ENCODE data around the gene EEF1G.
A peak's percentile ranks its signal among the peaks of the same experiment; 100 is the strongest.

EEF1G gene

DNA sequence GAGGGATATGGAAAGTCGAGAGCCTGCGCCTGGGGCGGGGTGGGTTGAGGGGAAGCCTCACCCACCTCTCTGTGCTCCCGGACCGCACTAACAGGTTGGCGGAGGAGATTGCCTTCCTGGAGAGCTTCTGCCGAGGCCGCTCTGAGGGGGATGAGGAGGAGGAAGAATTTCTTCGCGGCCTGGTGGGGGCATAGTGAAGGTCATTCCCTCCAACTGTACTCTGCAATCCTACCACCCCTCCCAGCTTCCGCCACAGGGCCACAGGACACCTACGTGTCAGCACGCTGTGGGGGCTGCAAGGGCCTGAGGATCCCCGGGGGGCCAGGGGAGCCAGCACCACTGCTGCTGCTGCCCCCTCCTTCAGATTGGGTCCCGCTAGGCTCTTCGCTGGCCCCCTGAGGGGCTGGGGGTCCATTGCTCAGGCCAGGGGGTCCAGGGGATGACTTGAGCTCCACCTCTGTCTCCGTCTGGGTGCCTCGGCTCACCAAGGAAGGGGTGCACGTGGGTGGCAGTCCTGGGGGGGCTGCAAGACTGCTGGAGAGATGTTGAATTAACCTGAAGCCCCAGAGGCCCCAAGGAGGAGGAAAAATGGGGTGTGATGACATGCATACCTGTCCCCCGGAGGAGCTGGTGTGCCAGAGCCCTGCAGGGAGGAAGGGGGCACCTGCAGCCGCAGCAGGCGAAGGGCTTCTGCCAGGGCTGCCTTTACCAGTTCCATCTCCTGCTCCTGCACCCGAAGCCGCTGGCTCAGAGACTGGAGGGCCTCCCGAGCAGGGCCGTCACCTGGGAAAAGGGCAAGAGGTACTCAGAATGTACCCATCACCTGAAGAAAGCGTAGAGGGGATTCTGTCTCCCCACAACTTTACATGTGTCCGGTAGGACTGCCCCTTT, 37.4 kb upstream of the EEF1G start:
- Histone ChIP-seq H3K27ac (ENCODE audit: low read depth, low read length) (peak overlapping the region; percentile 64), H4K20me1 (ENCODE audit: control insufficient read depth, insufficient read depth, low read depth, low read length) (no peaks in the 10 kb centered on the region), H3K4me3 (ENCODE audit: low read length) (peak overlapping the region; percentile 92), H3K27me3 (ENCODE audit: control insufficient read depth, low read length) (no peaks in the 10 kb centered on the region), H3K79me2 (ENCODE audit: control insufficient read depth, low read length) (peaks cover 17% of the 10 kb centered on the region), H3K36me3 (ENCODE audit: control insufficient read depth, low read length) (peaks cover 40% of the 10 kb centered on the region), H3K4me1 (ENCODE audit: control insufficient read depth, low read length) (peaks cover 39% of the 10 kb centered on the region), H3K4me2 (ENCODE audit: low read length) (peak overlapping the region; percentile 98), H3F3A (ENCODE audit: control insufficient read depth, insufficient read depth) (peaks cover 15% of the 10 kb centered on the region), H3K9me2 (replicated peaks; ENCODE audit: control insufficient read depth, low read length) (no peaks in the 10 kb centered on the region), H3K9me3 (ENCODE audit: control insufficient read depth, insufficient read depth, low read length) (no peaks in the 10 kb centered on the region)
- no peak for TF ChIP-seq EZH2phosphoT487 (IDR thresholded peaks at IDR 0.05; ENCODE audit: borderline replicate concordance, low read length)
- TF ChIP-seq, protein P1, sequence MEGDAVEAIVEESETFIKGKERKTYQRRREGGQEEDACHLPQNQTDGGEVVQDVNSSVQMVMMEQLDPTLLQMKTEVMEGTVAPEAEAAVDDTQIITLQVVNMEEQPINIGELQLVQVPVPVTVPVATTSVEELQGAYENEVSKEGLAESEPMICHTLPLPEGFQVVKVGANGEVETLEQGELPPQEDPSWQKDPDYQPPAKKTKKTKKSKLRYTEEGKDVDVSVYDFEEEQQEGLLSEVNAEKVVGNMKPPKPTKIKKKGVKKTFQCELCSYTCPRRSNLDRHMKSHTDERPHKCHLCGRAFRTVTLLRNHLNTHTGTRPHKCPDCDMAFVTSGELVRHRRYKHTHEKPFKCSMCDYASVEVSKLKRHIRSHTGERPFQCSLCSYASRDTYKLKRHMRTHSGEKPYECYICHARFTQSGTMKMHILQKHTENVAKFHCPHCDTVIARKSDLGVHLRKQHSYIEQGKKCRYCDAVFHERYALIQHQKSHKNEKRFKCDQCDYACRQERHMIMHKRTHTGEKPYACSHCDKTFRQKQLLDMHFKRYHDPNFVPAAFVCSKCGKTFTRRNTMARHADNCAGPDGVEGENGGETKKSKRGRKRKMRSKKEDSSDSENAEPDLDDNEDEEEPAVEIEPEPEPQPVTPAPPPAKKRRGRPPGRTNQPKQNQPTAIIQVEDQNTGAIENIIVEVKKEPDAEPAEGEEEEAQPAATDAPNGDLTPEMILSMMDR (IDR thresholded peaks at IDR 0.05; ENCODE audit: low read depth, low read length, poor library complexity, severe bottlenecking), result no peak

DNA sequence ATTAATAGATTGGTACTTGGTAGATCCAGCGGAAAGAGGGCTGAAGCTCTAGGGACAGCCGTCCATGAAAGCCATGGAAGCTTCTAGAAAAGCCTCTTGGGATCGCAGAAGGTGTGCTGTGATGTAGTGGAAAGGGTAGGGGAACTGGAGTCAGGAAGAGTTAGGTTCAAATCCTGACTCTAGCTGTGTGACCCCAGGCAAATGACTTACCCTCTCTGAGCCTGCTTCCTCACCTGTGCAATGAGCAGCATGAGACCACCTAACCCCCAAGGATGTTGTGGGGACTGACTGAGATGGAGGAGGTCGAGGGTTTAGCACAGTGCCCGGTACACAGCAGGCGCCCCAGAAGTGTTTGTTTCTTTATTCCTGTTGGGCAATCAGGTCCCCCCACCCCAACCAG, 36.7 kb upstream of the EEF1G start:
- H4K20me1 ChIP-seq (ENCODE audit: control insufficient read depth, insufficient read depth, low read depth, low read length), result no peaks in the 10 kb centered on the region
- no peaks in the 10 kb centered on the region for H3K9me2 ChIP-seq (replicated peaks; ENCODE audit: control insufficient read depth, low read length)
- no peaks in the 10 kb centered on the region for H3K27me3 ChIP-seq (ENCODE audit: control insufficient read depth, low read length)
- TF ChIP-seq, protein P1 (IDR thresholded peaks at IDR 0.05; ENCODE audit: low read depth, low read length, poor library complexity, severe bottlenecking), result no peak
- TF ChIP-seq EZH2phosphoT487 (IDR thresholded peaks at IDR 0.05; ENCODE audit: borderline replicate concordance, low read length), result no peak
- peaks cover 43% of the 10 kb centered on the region for H3K36me3 ChIP-seq (ENCODE audit: control insufficient read depth, low read length)
- H3K9me3 ChIP-seq (ENCODE audit: control insufficient read depth, insufficient read depth, low read length), result no peaks in the 10 kb centered on the region
- H3K27ac ChIP-seq (ENCODE audit: low read depth, low read length), result no peak overlapping the region
- peak overlapping the region; percentile 92; the same call in 1 of the 2 replicates for H3K4me3 ChIP-seq (ENCODE audit: low read length)
- H3K4me2 ChIP-seq (ENCODE audit: low read length), result peak overlapping the region; percentile 98
- H3K4me1 ChIP-seq (ENCODE audit: control insufficient read depth, low read length), result peaks cover 39% of the 10 kb centered on the region
- peaks cover 17% of the 10 kb centered on the region for H3K79me2 ChIP-seq (ENCODE audit: control insufficient read depth, low read length)
- peaks cover 15% of the 10 kb centered on the region for H3F3A ChIP-seq (ENCODE audit: control insufficient read depth, insufficient read depth)

DNA sequence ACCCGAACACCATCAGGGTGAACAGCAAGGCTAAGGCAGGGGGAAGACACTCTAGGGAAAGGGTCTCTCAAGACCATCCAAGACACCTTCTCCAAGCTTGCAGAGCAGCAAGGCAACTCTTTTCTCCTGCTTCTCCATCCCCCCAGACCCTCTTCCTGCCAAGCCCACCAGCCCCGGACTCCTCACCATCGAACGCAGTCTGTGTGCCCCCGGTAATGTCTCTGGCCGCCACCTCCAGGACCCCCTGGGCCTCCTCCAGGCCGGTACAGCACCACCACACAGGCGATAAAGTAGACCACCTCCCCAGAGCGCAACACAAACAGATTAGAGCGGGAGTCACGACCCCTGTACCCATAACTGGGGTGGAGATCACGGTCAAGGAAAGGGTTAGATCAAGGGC, 35.1 kb upstream of the EEF1G start:
- Histone ChIP-seq H3K4me1 (ENCODE audit: control insufficient read depth, low read length) (peaks cover 39% of the 10 kb centered on the region), H3K9me3 (ENCODE audit: control insufficient read depth, insufficient read depth, low read length) (no peaks in the 10 kb centered on the region), H3K79me2 (ENCODE audit: control insufficient read depth, low read length) (peaks cover 17% of the 10 kb centered on the region), H4K20me1 (ENCODE audit: control insufficient read depth, insufficient read depth, low read depth, low read length) (no peaks in the 10 kb centered on the region), H3K27ac (ENCODE audit: low read depth, low read length) (no peak overlapping the region), H3K36me3 (ENCODE audit: control insufficient read depth, low read length) (peaks cover 49% of the 10 kb centered on the region), H3K27me3 (ENCODE audit: control insufficient read depth, low read length) (no peaks in the 10 kb centered on the region), H3K4me3 (ENCODE audit: low read length) (no peak overlapping the region), H3F3A (ENCODE audit: control insufficient read depth, insufficient read depth) (peaks cover 10% of the 10 kb centered on the region), H3K9me2 (replicated peaks; ENCODE audit: control insufficient read depth, low read length) (no peaks in the 10 kb centered on the region), H3K4me2 (ENCODE audit: low read length) (no peak overlapping the region)
- TF ChIP-seq, protein P1 (IDR thresholded peaks at IDR 0.05; ENCODE audit: low read depth, low read length, poor library complexity, severe bottlenecking), result no peak
- no peak for TF ChIP-seq EZH2phosphoT487 (IDR thresholded peaks at IDR 0.05; ENCODE audit: borderline replicate concordance, low read length)
